Type B pancreatic cell (in vitro differentiated cells): ENCODE results near the gene GAS2L1. TPM values are rescaled to one million over a fixed set of nuclear protein-coding genes. Genes with fewer than 3 reads are reported as not detected.

Experiments used
- DNase-seq: peaks from one replicate; pipeline ENCODE4 v3.0.0; 2021; ENCODE audit warnings: mixed read lengths; ENCODE audit not compliant: unreplicated experiment; ENCODE audit errors: extremely low spot score
- H3K27ac Mint-ChIP-seq: 2 replicates; pipeline ENCODE4 v1.8.0; 2021; ENCODE audit warnings: mild to moderate bottlenecking, mixed read lengths
- H3K27me3 Mint-ChIP-seq: 2 replicates; pipeline ENCODE4 v1.8.0; 2021; ENCODE audit warnings: mixed read lengths
- H3K36me3 Mint-ChIP-seq: 2 replicates; pipeline ENCODE4 v1.8.0; 2021; ENCODE audit warnings: mixed read lengths
- H3K4me1 Mint-ChIP-seq: one replicate; pipeline ENCODE4 v1.8.0; 2021; ENCODE audit warnings: mixed read lengths; ENCODE audit not compliant: unreplicated experiment
- H3K4me3 Mint-ChIP-seq: 2 replicates; pipeline ENCODE4 v1.8.0; 2021; ENCODE audit warnings: mild to moderate bottlenecking, mixed read lengths
- H3K9me3 Mint-ChIP-seq: 2 replicates; pipeline ENCODE4 v1.8.0; 2021; ENCODE audit warnings: mixed read lengths
- CTCF ChIP-seq: fragments of 200-600 bp; sonication (generic); conservative IDR thresholded peaks from 2 replicates; pipeline ENCODE4 v1.5.0; 2021; ENCODE audit warnings: antibody characterized with exemption, mild to moderate bottlenecking
- total RNA-seq: library from RNA; stranded (reverse); gene quantifications from 2 replicates; pipeline ENCODE4 v1.2.1, GENCODE V29; 2021; ENCODE audit warnings: low replicate concordance

The GAS2L1 gene
- total RNA-seq, 1 donor from 2014 or later: 13.5 TPM

GRCh38 chr22:29312218-29313125 is 6.0 kb downstream of the GAS2L1 start:
- no peak for DNase-seq
- H3K9me3 Mint-ChIP-seq: no peaks in the 10 kb centered on the region
- no peaks in the 10 kb centered on the region for H3K36me3 Mint-ChIP-seq
- H3K27me3 Mint-ChIP-seq: peaks cover 41% of the 10 kb centered on the region
- peak overlapping the region; percentile 25 for H3K4me3 Mint-ChIP-seq
- H3K4me1 Mint-ChIP-seq: peaks cover 12% of the 10 kb centered on the region
- TF ChIP-seq CTCF: no peak
- no peak overlapping the region for H3K27ac Mint-ChIP-seq

GRCh38 chr22:29313126-29313575 is 6.7 kb downstream of the GAS2L1 start:
- Mint-ChIP-seq H3K4me1 (peaks cover 12% of the 10 kb centered on the region), H3K27ac (no peak overlapping the region), H3K36me3 (no peaks in the 10 kb centered on the region), H3K4me3 (no peak overlapping the region), H3K27me3 (peaks cover 45% of the 10 kb centered on the region), H3K9me3 (no peaks in the 10 kb centered on the region)
- DNase-seq: no peak
- TF ChIP-seq CTCF: peak; percentile 71

- Mint-ChIP-seq H3K27me3 (peaks cover 45% of the 10 kb centered on the region), H3K4me1 (peaks cover 12% of the 10 kb centered on the region), H3K9me3 (no peaks in the 10 kb centered on the region), H3K36me3 (no peaks in the 10 kb centered on the region), H3K27ac (peak overlapping the region; percentile 77), H3K4me3 (peak overlapping the region; percentile 74)
- peak; percentile 16 for TF ChIP-seq CTCF
- DNase-seq: no peak
Measured at GRCh38 chr22:29313576-29314466, 7.4 kb downstream of the GAS2L1 start.

GRCh38 chr22:29314537-29315285 is 8.3 kb downstream of the GAS2L1 start:
- no peaks in the 10 kb centered on the region for H3K36me3 Mint-ChIP-seq
- peak overlapping the region; percentile 74 for H3K4me3 Mint-ChIP-seq
- DNase-seq: no peak
- no peaks in the 10 kb centered on the region for H3K9me3 Mint-ChIP-seq
- peaks cover 45% of the 10 kb centered on the region for H3K27me3 Mint-ChIP-seq
- H3K27ac Mint-ChIP-seq: peak overlapping the region; percentile 77
- H3K4me1 Mint-ChIP-seq: peaks cover 12% of the 10 kb centered on the region
- no peak for TF ChIP-seq CTCF
